ENCODE measurements around the gene XCL1.
"Not testable (repeated sequence)": the region's sequence is repeated elsewhere in the genome, so short reads cannot be mapped to it uniquely, and the experiment has no call there.

The XCL1 gene

DNA sequence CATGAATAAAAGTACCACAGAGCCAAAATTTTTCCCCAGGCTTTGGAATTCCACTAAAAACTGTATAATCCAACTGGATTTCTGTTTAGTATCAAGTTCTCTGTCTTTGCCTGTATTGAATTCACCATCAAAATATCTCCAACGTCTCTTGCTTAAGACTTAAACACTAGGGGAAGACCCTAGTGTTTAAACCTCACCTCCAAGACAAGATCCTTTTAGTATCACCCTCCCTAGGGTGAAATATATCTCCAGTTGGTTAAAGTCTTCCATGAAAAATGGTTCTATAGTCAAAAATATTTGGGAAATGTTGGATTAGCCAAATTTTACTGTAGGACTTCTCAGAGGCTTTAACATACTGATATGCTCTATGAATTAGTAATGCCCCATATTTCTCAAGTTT, 8.1 kb upstream of the XCL1 start:
- no CpG with 5 or more reads among the region's 1 CpG for WGBS (ENCODE audit: extremely low coverage, insufficient coverage, insufficient read length)

DNA sequence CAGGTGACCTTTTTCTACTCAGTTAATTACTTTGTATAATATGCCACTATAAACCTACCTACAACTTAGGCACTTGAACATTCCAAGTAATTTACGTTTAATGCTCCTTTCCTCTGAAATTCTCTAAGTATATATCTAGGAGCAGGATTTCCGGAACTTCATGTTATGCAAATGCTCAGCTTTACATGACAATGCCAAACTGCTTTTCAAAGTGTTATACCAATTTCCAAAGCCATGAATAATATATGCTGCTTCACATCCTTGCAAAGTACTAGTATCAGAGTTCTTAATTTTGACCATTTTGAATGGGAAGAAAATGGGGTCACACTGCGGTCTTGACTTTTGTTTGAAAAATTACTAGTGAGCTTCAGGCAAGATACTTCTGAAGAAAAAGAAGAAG, 5.8 kb upstream of the XCL1 start:
- no peak overlapping the region for H2BK5ac ChIP-seq (ENCODE audit: low read depth, low read length, poor library complexity)
- H3K27me3 ChIP-seq (ENCODE audit: insufficient read depth, low read length) = no peaks in the 10 kb centered on the region
- no peak overlapping the region for H3K18ac ChIP-seq (ENCODE audit: low read length)
- no peaks in the 10 kb centered on the region for H3K36me3 ChIP-seq (ENCODE audit: control insufficient read depth in 1 of 2, insufficient read depth in 2 of 2, low read length in 2 of 2)
- no peak for DNase-seq
- no peak overlapping the region for H4K12ac ChIP-seq (ENCODE audit: low read depth, low read length)
- no peak overlapping the region for H3K9ac ChIP-seq (ENCODE audit: low read length)
- no peak overlapping the region for H2AK5ac ChIP-seq (ENCODE audit: low read length)
- no peak overlapping the region for H2AFZ ChIP-seq (ENCODE audit: insufficient read depth, low read length, poor library complexity)
- no CpG with 5 or more reads among the region's 3 CpGs for WGBS (ENCODE audit: extremely low coverage, insufficient coverage, insufficient read length)
- no peak overlapping the region for H2BK120ac ChIP-seq (ENCODE audit: insufficient read depth, low read length, poor library complexity)
- no peak overlapping the region for H3K4ac ChIP-seq (ENCODE audit: low read depth, low read length)
- no peaks in the 10 kb centered on the region for H3K4me1 ChIP-seq (ENCODE audit: control insufficient read depth in 1 of 2, insufficient read depth in 2 of 2, low read length in 2 of 2)
- H3K79me2 ChIP-seq (ENCODE audit: control insufficient read depth, insufficient read depth, low read length, poor library complexity) = no peaks in the 10 kb centered on the region
- no peaks in the 10 kb centered on the region for H3K79me1 ChIP-seq (ENCODE audit: low read length)
- no peak overlapping the region for H2BK12ac ChIP-seq (ENCODE audit: low read length)
- H3K23ac ChIP-seq (ENCODE audit: low read length) = no peak overlapping the region
- no peak overlapping the region for H3K14ac ChIP-seq (ENCODE audit: low read length)
- no peaks in the 10 kb centered on the region for H3K9me3 ChIP-seq (ENCODE audit: insufficient read depth, low read depth, low read length)
- no peak overlapping the region for H4K8ac ChIP-seq (ENCODE audit: low read depth, low read length)
- H3K4me3 ChIP-seq (ENCODE audit: low read depth, low read length) = no peak overlapping the region
- H3K27ac ChIP-seq (ENCODE audit: low read depth, low read length) = no peak overlapping the region
- H3K4me2 ChIP-seq (ENCODE audit: low read length) = no peak overlapping the region
- no peak overlapping the region for H4K91ac ChIP-seq (ENCODE audit: low read depth, low read length)

More for the DNA sequence above, 8.1 kb upstream of the XCL1 start:
- Histone ChIP-seq H3K4ac (ENCODE audit: low read depth, low read length) (no peak overlapping the region), H4K8ac (ENCODE audit: low read depth, low read length) (no peak overlapping the region), H3K18ac (ENCODE audit: low read length) (no peak overlapping the region), H2AFZ (ENCODE audit: insufficient read depth, low read length, poor library complexity) (no peak overlapping the region), H3K27me3 (ENCODE audit: insufficient read depth, low read length) (no peaks in the 10 kb centered on the region), H2BK12ac (ENCODE audit: low read length) (no peak overlapping the region), H4K12ac (ENCODE audit: low read depth, low read length) (no peak overlapping the region), H3K14ac (ENCODE audit: low read length) (no peak overlapping the region), H4K91ac (ENCODE audit: low read depth, low read length) (no peak overlapping the region), H3K4me2 (ENCODE audit: low read length) (no peak overlapping the region), H3K4me3 (ENCODE audit: low read depth, low read length) (no peak overlapping the region), H2AK5ac (ENCODE audit: low read length) (no peak overlapping the region), H3K9ac (ENCODE audit: low read length) (no peak overlapping the region), H3K4me1 (ENCODE audit: control insufficient read depth in 1 of 2, insufficient read depth in 2 of 2, low read length in 2 of 2) (no peaks in the 10 kb centered on the region), H3K79me1 (ENCODE audit: low read length) (no peaks in the 10 kb centered on the region), H2BK120ac (ENCODE audit: insufficient read depth, low read length, poor library complexity) (no peak overlapping the region), H3K9me3 (ENCODE audit: insufficient read depth, low read depth, low read length) (no peaks in the 10 kb centered on the region), H3K36me3 (ENCODE audit: control insufficient read depth in 1 of 2, insufficient read depth in 2 of 2, low read length in 2 of 2) (no peaks in the 10 kb centered on the region), H3K27ac (ENCODE audit: low read depth, low read length) (no peak overlapping the region), H3K23ac (ENCODE audit: low read length) (no peak overlapping the region), H2BK5ac (ENCODE audit: low read depth, low read length, poor library complexity) (no peak overlapping the region), H3K79me2 (ENCODE audit: control insufficient read depth, insufficient read depth, low read length, poor library complexity) (no peaks in the 10 kb centered on the region)
- no peak for DNase-seq

DNA sequence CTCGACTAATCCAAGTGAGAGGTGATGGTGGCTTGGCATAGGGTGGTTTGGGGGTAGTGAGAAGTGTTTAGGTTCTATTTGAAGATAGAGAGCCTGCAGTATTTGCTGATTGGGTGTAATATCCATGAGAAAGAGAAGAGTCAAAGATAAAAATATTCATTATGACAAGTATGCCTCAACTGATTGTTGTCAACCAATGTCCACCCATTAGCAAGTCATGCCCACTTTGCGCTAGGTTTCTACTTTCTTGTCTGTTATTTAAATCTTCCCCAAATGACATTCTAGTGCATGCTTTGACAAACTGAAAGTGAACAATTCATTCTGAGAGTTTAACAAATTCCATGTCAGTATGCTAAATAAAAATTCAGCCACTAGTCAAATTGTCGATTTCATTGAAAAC, 3.8 kb upstream of the XCL1 start:
- Histone ChIP-seq H4K12ac (ENCODE audit: low read depth, low read length) (no peak overlapping the region), H3K9ac (ENCODE audit: low read length) (no peak overlapping the region), H3K4me2 (ENCODE audit: low read length) (no peak overlapping the region), H3K4me3 (ENCODE audit: low read depth, low read length) (no peak overlapping the region), H3K4ac (ENCODE audit: low read depth, low read length) (no peak overlapping the region), H3K36me3 (ENCODE audit: control insufficient read depth in 1 of 2, insufficient read depth in 2 of 2, low read length in 2 of 2) (no peaks in the 10 kb centered on the region), H2AFZ (ENCODE audit: insufficient read depth, low read length, poor library complexity) (no peak overlapping the region), H2BK5ac (ENCODE audit: low read depth, low read length, poor library complexity) (no peak overlapping the region), H3K9me3 (ENCODE audit: insufficient read depth, low read depth, low read length) (no peaks in the 10 kb centered on the region), H4K8ac (ENCODE audit: low read depth, low read length) (no peak overlapping the region), H2BK12ac (ENCODE audit: low read length) (no peak overlapping the region), H3K27me3 (ENCODE audit: insufficient read depth, low read length) (no peaks in the 10 kb centered on the region), H2BK120ac (ENCODE audit: insufficient read depth, low read length, poor library complexity) (no peak overlapping the region), H3K18ac (ENCODE audit: low read length) (no peak overlapping the region), H3K79me1 (ENCODE audit: low read length) (no peaks in the 10 kb centered on the region), H3K79me2 (ENCODE audit: control insufficient read depth, insufficient read depth, low read length, poor library complexity) (no peaks in the 10 kb centered on the region), H2AK5ac (ENCODE audit: low read length) (no peak overlapping the region), H3K27ac (ENCODE audit: low read depth, low read length) (no peak overlapping the region), H3K23ac (ENCODE audit: low read length) (no peak overlapping the region), H4K91ac (ENCODE audit: low read depth, low read length) (no peak overlapping the region), H3K14ac (ENCODE audit: low read length) (no peak overlapping the region), H3K4me1 (ENCODE audit: control insufficient read depth in 1 of 2, insufficient read depth in 2 of 2, low read length in 2 of 2) (no peaks in the 10 kb centered on the region)
- no peak for DNase-seq
- WGBS (ENCODE audit: extremely low coverage, insufficient coverage, insufficient read length) = no CpG with 5 or more reads among the region's 3 CpGs

DNA sequence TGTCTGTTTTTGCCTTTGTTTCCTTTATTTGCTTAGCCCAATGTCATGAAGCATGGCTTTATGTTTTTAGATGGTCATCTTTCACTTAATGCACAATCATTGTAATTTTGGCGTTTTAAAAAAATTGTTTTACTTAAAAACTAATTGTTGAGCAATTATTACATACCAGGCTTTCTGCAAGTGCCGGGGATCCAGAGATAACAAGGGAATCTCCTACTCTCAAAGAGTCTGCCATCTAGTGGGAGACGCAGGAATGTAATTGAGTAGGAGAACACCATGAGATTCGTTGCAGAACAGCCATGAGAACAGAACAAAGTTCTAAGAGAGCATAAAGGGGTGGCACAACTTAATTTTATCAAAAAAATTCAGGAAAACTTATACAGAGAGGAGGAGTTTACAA, 2.2 kb upstream of the XCL1 start:
- not testable (repeated sequence) for H3K79me2 ChIP-seq (ENCODE audit: control insufficient read depth, insufficient read depth, low read length, poor library complexity); H2BK12ac ChIP-seq (ENCODE audit: low read length); H2AK5ac ChIP-seq (ENCODE audit: low read length); H3K23ac ChIP-seq (ENCODE audit: low read length); H3K36me3 ChIP-seq (ENCODE audit: control insufficient read depth in 1 of 2, insufficient read depth in 2 of 2, low read length in 2 of 2); H4K12ac ChIP-seq (ENCODE audit: low read depth, low read length); H4K8ac ChIP-seq (ENCODE audit: low read depth, low read length); H3K4me3 ChIP-seq (ENCODE audit: low read depth, low read length); H3K27ac ChIP-seq (ENCODE audit: low read depth, low read length); H3K9me3 ChIP-seq (ENCODE audit: insufficient read depth, low read depth, low read length); H3K4ac ChIP-seq (ENCODE audit: low read depth, low read length); H3K4me2 ChIP-seq (ENCODE audit: low read length); H3K14ac ChIP-seq (ENCODE audit: low read length); H3K18ac ChIP-seq (ENCODE audit: low read length); H3K79me1 ChIP-seq (ENCODE audit: low read length); H2BK120ac ChIP-seq (ENCODE audit: insufficient read depth, low read length, poor library complexity); H3K4me1 ChIP-seq (ENCODE audit: control insufficient read depth in 1 of 2, insufficient read depth in 2 of 2, low read length in 2 of 2); H2AFZ ChIP-seq (ENCODE audit: insufficient read depth, low read length, poor library complexity); H2BK5ac ChIP-seq (ENCODE audit: low read depth, low read length, poor library complexity); H3K27me3 ChIP-seq (ENCODE audit: insufficient read depth, low read length); H4K91ac ChIP-seq (ENCODE audit: low read depth, low read length); H3K9ac ChIP-seq (ENCODE audit: low read length)
- peak in 1 of 2 donors; percentile 29 for DNase-seq
- WGBS (ENCODE audit: extremely low coverage, insufficient coverage, insufficient read length) = no CpG with 5 or more reads among the region's 4 CpGs

Measured in trophoblast cell (in vitro differentiated cells and primary cell).